ENCODE measurements around the gene STARD5. TPM values are rescaled to one million over a fixed set of nuclear protein-coding genes. Genes with fewer than 3 reads are reported as not detected.

The STARD5 gene
- polyA plus RNA-seq, 10 donors: 2.6 to 6.5 (median 4.4) TPM

Other genes starting within 250 kb of the STARD5 start
- 1 to 10 TPM in 1 of 10 donors, under 1 TPM in 8, not detected in 1; 0.27 to 1.3 (median 0.56) TPM for gene CFAP161, start 189.9 kb downstream of the STARD5 start, polyA plus RNA-seq (ENCODE audit: insufficient read length in 10 of 10)
- 10 to 100 TPM in 1 of 10 donors, 1 to 10 TPM in 9; 5.8 to 15.2 (median 8.1) TPM for gene IL16, start 127.3 kb downstream of the STARD5 start, polyA plus RNA-seq (ENCODE audit: insufficient read length in 10 of 10)
- gene TMC3, start 50.1 kb upstream of the STARD5 start, polyA plus RNA-seq (ENCODE audit: insufficient read length in 10 of 10): under 1 TPM in 9 of 10 donors, not detected in 1; 0.04 to 0.17 (median 0.07) TPM

All from muscle of back (tissue), 10 donors.